Transverse colon (tissue), 3 donors: Measurements from ENCODE around the gene PDE4D.

Experiments used
- CTCF ChIP-seq, 5 experiments: fragments of 200-600 bp in 3 of 5; fragments of 450-650 bp in 2 of 5; sonication (generic) in 3 of 5; IDR thresholded peaks; 1 replicate in 2 of 5; 2 replicates in 3 of 5; pipeline ENCODE4 v1.5.1; 2016 to 2017; ENCODE audit warnings: antibody characterized with exemption in 5 of 5, inconsistent platforms in 3 of 5, mild to moderate bottlenecking in 2 of 5, moderate library complexity in 1 of 5
- EP300 ChIP-seq: sonication (generic); formaldehyde crosslinking; IDR thresholded peaks from one replicate; pipeline ENCODE4 v1.6.1; 2017; ENCODE audit warnings: antibody characterized with exemption, low read depth
- POLR2A ChIP-seq: fragments of 450-650 bp; IDR thresholded peaks from one replicate; pipeline ENCODE4 v1.6.1; 2016; ENCODE audit warnings: antibody characterized with exemption, mild to moderate bottlenecking, moderate library complexity

- TF ChIP-seq EP300 (no peak), CTCF (IDR thresholded peaks at IDR 0.05) (no peak), POLR2A (no peak)
Measured at GRCh38 chr5:59119480-59119879, 774.0 kb downstream of the PDE4D start.
